BE2C (cell line): ENCODE measurements around the gene TSPAN6.

Experiments
- DNase-seq: peaks from one replicate; pipeline ENCODE4 v3.0.0-alpha.2; 2020
- H3K27me3 ChIP-seq: fragments of 250-450 bp; sonication (Bioruptor Pico); 2 replicates; pipeline ENCODE4 v1.5.1; 2020; ENCODE audit warnings: mild to moderate bottlenecking
- H3K36me3 ChIP-seq: fragments of 250-450 bp; sonication (Bioruptor Pico); 2 replicates; pipeline ENCODE4 v1.5.1; 2020; ENCODE audit warnings: mild to moderate bottlenecking
- H3K4me1 ChIP-seq: fragments of 250-450 bp; sonication (Bioruptor Pico); 2 replicates; pipeline ENCODE4 v1.5.1; 2020
- H3K4me3 ChIP-seq: 2 replicates; pipeline ENCODE4 v1.5.1; 2011; ENCODE audit warnings: low read depth, low read length
- H3K9me3 ChIP-seq: fragments of 250-450 bp; sonication (Bioruptor Pico); 2 replicates; pipeline ENCODE4 v1.5.1; 2020
- CTCF ChIP-seq: IDR thresholded peaks from 2 replicates; pipeline ENCODE4 v1.5.1; 2012; ENCODE audit warnings: mild to moderate bottlenecking, low read depth, low read length

TSPAN6 gene

GRCh38 chrX:100600340-100600739 lies 36.3 kb downstream of the TSPAN6 start:
- no peak for DNase-seq
- no peak for TF ChIP-seq CTCF
- no peak overlapping the region for H3K4me3 ChIP-seq
- no peaks in the 10 kb centered on the region for H3K9me3 ChIP-seq
- H3K4me1 ChIP-seq: no peaks in the 10 kb centered on the region
- no peaks in the 10 kb centered on the region for H3K27me3 ChIP-seq
- H3K36me3 ChIP-seq: no peaks in the 10 kb centered on the region

- TF ChIP-seq CTCF: no peak
- no peak for DNase-seq
- no peaks in the 10 kb centered on the region for H3K36me3 ChIP-seq
- no peaks in the 10 kb centered on the region for H3K9me3 ChIP-seq
- H3K4me1 ChIP-seq: no peaks in the 10 kb centered on the region
- H3K27me3 ChIP-seq: no peaks in the 10 kb centered on the region
- no peak overlapping the region for H3K4me3 ChIP-seq
Measured at GRCh38 chrX:100599456-100599855, 37.1 kb downstream of the TSPAN6 start.

GRCh38 chrX:100596601-100597000 lies 40.0 kb downstream of the TSPAN6 start:
- no peak for TF ChIP-seq CTCF

GRCh38 chrX:100593581-100593980 lies 43.0 kb downstream of the TSPAN6 start:
- no peaks in the 10 kb centered on the region for H3K9me3 ChIP-seq
- TF ChIP-seq CTCF: no peak
- H3K4me1 ChIP-seq: no peaks in the 10 kb centered on the region
- H3K36me3 ChIP-seq: no peaks in the 10 kb centered on the region
- DNase-seq: no peak
- H3K27me3 ChIP-seq: no peaks in the 10 kb centered on the region
- H3K4me3 ChIP-seq: no peak overlapping the region

More at GRCh38 chrX:100596601-100597000, 40.0 kb downstream of the TSPAN6 start:
- H3K36me3 ChIP-seq: no peaks in the 10 kb centered on the region
- H3K9me3 ChIP-seq: no peaks in the 10 kb centered on the region
- no peaks in the 10 kb centered on the region for H3K4me1 ChIP-seq
- H3K4me3 ChIP-seq: no peak overlapping the region
- H3K27me3 ChIP-seq: no peaks in the 10 kb centered on the region
- DNase-seq: no peak

GRCh38 chrX:100593126-100593525 lies 43.5 kb downstream of the TSPAN6 start:
- Histone ChIP-seq H3K4me1 (no peaks in the 10 kb centered on the region), H3K4me3 (no peak overlapping the region), H3K27me3 (no peaks in the 10 kb centered on the region), H3K36me3 (no peaks in the 10 kb centered on the region), H3K9me3 (no peaks in the 10 kb centered on the region)
- DNase-seq: no peak
- TF ChIP-seq CTCF: no peak

- no peaks in the 10 kb centered on the region for H3K9me3 ChIP-seq
- no peaks in the 10 kb centered on the region for H3K4me1 ChIP-seq
- H3K27me3 ChIP-seq: no peaks in the 10 kb centered on the region
- no peaks in the 10 kb centered on the region for H3K36me3 ChIP-seq
- TF ChIP-seq CTCF: no peak
- no peak overlapping the region for H3K4me3 ChIP-seq
- no peak for DNase-seq
Measured at GRCh38 chrX:100591256-100592051, 45.2 kb downstream of the TSPAN6 start.
